NCI-H1105 (cell line): Measurements from ENCODE around the gene PTPRD.
A peak's percentile ranks its signal among the peaks of the same experiment; 100 is the strongest.

ENCODE experiments used
- DNase-seq: peaks from one replicate; lab custom pipeline; 2025; lab: John Stamatoyannopoulos, UW

Gene PTPRD

DNA sequence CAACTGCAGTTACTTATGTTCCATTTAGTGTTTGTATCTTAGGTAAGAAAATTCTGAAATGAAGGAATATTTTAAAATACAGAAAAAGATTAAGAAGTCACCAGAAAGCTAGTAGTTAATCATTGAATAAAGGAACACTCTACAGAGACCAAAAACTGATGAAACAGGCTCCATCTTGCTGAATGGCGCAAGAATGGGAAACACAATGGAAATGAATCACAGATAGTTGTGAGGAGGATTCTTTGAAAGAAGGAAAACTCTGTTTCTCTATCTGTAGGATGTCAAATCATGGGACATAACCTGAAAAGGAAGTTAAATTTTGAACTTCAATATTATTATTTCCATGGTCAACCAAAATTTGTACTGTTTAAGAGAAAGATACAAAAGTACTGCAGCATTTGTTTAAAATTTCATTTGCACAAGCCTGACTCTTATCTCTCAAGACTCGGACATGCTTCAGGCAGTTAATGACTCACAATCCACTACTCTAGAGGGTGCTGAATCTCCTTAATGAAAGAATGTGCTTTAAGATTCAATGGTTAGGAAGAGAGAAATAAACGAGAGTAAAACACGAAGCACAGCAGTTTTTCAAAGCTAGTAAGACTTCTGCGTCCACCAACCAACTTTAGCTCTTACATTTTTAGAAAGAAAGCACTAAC lies 1748.8 kb downstream of the PTPRD start:
- DNase-seq, result no peak

- peak; percentile 56 for DNase-seq
Measured at GRCh38 chr9:8863069-8863468, 1749.7 kb downstream of the PTPRD start.

GRCh38 chr9:8860925-8861324 lies 1751.9 kb downstream of the PTPRD start:
- no peak for DNase-seq

GRCh38 chr9:8860086-8860485 lies 1752.7 kb downstream of the PTPRD start:
- DNase-seq, result no peak

GRCh38 chr9:8859416-8859815 lies 1753.4 kb downstream of the PTPRD start:
- no peak for DNase-seq

DNA sequence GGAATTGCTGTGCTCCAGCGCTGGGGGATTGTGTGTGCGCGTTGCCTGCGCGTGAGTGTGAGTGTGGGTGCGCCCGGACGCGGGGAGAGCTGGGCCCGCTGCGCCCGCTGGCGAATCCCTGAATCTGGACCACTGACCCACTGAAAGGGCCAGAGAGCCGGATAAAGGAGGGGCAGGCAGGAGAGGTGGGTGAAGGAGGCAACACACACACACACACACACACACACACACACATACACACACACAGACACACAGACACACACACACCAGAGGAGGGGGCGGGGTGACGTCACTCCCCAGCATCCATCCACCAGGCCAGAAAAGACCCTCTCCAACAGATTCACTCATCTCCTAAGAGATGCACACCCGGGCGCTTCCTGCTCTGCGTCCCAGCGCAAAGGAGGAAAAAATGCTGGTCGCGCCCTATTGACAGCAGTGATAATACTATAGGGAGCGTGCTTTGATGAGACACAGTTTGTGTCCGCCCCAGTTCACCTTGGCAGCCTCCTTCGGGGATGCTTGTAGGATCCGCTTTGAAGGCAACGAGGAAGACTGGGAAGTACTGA lies 1754.1 kb downstream of the PTPRD start:
- DNase-seq, result no peak

DNA sequence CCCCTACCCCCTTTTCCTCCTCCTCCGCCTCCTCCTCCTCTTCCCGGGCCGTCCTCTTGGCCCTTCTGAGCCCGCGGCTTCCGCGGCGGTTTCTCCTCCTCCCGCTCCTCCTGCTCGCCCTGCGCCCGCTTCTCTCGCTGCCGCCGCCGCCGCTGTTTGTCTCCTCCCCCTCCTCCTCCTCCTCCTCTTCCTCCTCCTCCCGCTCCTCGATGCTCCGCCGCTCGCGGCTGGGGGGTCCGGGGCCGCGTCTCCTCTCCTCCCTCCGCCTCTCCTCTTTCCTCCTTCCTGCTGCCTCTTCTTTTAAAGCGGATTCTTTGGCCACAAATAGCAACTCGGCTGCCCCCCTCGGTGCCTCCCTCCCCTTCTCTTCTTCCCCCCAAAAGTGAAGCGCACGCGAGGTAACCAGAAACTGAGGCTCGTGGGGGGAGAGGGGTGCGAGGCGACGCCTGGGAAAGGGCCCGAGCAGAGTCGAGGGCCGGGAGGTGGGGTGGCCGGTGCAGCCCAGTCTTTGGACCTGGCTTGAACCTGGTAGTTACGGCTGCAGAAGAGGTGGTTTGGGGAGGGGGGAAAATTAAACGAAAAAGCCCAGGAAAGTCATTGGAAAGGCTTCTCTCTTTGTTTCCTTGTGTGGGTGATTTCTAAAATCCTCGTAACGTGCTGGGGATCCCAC lies 1754.7 kb downstream of the PTPRD start:
- peak; percentile 46 for DNase-seq

- DNase-seq, result peak; percentile 32
Measured at GRCh38 chr9:8857068-8857925, 1755.5 kb downstream of the PTPRD start.

GRCh38 chr9:8856396-8857067 lies 1756.3 kb downstream of the PTPRD start:
- no peak for DNase-seq

DNA sequence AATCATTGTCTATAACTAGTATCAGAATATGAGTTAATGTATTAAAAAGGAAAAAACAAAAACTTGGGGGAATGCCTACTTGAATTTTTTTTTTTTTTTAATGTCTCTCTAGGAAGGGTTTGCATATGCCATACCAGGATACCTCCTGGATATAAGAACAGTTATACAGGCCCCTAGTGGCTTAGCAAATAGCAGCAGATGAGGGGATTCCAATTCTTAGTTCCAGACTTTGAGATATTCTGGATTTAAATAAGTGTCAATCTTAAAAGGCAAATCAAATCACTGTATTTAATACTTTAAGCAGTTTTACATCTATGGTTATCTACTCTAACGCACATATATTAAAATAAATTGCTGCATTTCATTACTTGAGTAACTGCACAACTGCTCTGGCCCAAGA lies 1757.8 kb downstream of the PTPRD start:
- DNase-seq, result peak; percentile 21

- no peak for DNase-seq
Measured at GRCh38 chr9:8852301-8852864, 1760.4 kb downstream of the PTPRD start.

DNA sequence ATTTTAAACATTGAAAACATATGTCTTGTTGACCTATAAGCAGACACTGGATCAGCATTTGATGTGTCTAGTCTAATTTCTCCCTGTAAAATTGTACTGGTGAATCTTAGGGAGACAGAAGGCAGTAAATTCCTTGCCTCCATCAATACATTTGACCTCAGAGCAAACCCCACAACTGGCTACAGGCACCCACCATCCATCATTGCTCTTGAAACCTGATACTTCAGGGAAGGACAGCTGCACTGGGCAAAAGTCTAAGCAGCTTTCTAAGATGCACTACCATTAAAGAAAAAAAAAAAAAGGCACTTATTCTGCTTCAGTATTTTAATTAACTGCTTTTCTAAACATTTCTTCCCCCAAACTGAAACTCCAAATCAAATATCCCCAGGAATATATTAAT lies 1761.9 kb downstream of the PTPRD start:
- no peak for DNase-seq

- no peak for DNase-seq
Measured at GRCh38 chr9:8845808-8846207, 1767.0 kb downstream of the PTPRD start.

DNA sequence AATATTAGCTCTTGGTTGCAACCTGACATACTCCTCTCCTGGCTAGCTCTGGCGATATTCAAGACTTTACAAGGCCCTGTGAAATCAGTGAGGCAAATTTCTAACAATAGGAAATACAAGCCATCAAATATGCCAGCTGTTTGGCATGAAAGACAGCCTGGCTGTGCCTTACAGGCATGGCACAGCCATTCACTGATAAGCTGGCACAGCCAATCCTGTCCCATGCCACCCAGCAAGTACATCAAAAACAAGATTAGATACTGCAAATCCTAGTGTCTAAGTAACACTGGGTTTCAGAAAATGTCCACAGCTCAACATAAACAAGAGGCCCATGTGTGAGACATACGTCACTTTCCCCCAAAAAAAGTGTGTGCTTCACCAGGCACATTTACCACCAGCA lies 1767.4 kb downstream of the PTPRD start:
- peak; percentile 44 for DNase-seq

- no peak for DNase-seq
Measured at GRCh38 chr9:8844549-8844948, 1768.3 kb downstream of the PTPRD start.

- no peak for DNase-seq
Measured at GRCh38 chr9:8842402-8843193, 1770.2 kb downstream of the PTPRD start.

DNA sequence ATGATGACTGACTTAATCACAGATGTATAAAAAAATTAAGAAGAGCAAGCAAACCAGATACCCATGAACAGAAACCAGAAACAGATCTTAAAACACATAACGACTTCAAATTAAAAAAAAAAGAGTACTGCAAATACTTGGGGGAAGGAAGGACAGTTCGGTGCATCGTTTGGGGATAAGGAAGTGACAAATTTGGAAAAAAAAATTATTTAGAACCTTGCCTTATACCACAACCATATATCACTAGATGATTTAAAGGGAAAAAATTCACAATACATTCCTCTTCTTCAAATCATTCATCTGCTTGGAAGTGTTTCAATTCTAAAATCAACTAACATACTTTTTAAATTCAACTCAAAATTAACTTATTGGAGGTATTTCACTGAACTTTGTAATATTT lies 1774.7 kb downstream of the PTPRD start:
- no peak for DNase-seq

DNA sequence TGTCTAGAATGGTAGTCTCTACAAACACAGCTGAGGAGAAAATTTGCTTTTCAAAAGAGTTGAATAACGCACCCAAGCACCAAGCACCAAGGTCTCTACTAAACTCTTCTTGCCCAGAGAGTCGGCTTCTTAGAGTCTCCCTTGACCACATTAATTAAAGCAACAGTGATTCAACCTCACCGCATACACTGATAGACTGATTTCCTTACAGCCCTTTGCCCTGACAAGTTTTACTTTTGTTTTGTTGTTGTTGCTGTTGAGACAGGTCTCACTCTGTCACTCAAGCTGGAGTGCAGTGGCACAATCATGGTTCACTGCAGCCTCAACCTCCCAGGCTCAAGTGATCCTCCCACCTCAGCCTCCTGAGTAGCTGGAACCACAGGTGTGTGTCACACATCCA lies 1777.5 kb downstream of the PTPRD start:
- DNase-seq, result no peak

GRCh38 chr9:8832955-8833354 lies 1779.8 kb downstream of the PTPRD start:
- no peak for DNase-seq

DNA sequence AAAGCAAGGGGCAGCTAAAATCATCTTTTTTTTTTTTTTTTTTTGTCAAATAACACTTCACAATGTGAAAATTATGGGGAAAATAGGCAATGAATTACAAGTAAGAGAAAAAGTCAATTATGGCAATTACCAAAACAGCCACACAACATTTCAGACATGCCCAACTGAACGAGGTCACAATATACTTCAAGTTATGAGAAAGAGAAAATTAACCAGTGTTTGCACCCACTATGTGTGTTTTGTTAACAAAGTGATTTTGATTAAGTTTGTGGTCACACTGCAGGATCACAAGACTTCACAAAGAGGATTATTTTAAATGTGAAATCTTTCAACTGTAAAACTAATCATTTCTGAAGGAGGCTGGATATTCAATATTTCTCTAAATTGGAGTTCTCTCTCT lies 1780.4 kb downstream of the PTPRD start:
- DNase-seq, result no peak

- no peak for DNase-seq
Measured at GRCh38 chr9:8831568-8831967, 1781.2 kb downstream of the PTPRD start.
